Muscle of back (tissue), 11 donors: ENCODE data around the gene KSR2. TPM values are rescaled to one million over a fixed set of nuclear protein-coding genes. Genes with fewer than 3 reads are reported as not detected.

Experiments used
- DNase-seq, 3 donors: peaks; one replicate each; pipeline versions ENCODE4 v3.0.0 to v3.0.0-alpha.2; 2013
- polyA plus RNA-seq, 10 donors: library from polyadenylated mRNA; unstranded; fragments of 120-200 nt; gene quantifications; one replicate each; pipeline ENCODE4 v1.2.1, GENCODE V29; 2013; ENCODE audit not compliant: insufficient read length in 10 of 10

Gene KSR2
- polyA plus RNA-seq, 10 donors, result 0.01 to 0.04 (median 0.01) TPM; not detected in 5

- DNase-seq, result no peak
Measured at GRCh38 chr12:117499759-117500485, 468.9 kb downstream of the KSR2 start.

GRCh38 chr12:117498880-117499279 lies 469.9 kb downstream of the KSR2 start:
- DNase-seq, result no peak

GRCh38 chr12:117498256-117498655 lies 470.5 kb downstream of the KSR2 start:
- no peak for DNase-seq

GRCh38 chr12:117497407-117497806 lies 471.4 kb downstream of the KSR2 start:
- no peak for DNase-seq

- DNase-seq, result no peak
Measured at GRCh38 chr12:117494833-117495655, 473.7 kb downstream of the KSR2 start.

GRCh38 chr12:117491711-117492110 lies 477.1 kb downstream of the KSR2 start:
- no peak for DNase-seq

GRCh38 chr12:117490130-117490529 lies 478.7 kb downstream of the KSR2 start:
- no peak for DNase-seq

- no peak for DNase-seq
Measured at GRCh38 chr12:117489671-117490070, 479.1 kb downstream of the KSR2 start.

- peak in 1 of 3 donors; percentile 7 for DNase-seq
Measured at GRCh38 chr12:117486840-117487659, 481.7 kb downstream of the KSR2 start.

- DNase-seq, result no peak
Measured at GRCh38 chr12:117485984-117486839, 482.6 kb downstream of the KSR2 start.

GRCh38 chr12:117484901-117485300 lies 483.9 kb downstream of the KSR2 start:
- DNase-seq, result no peak

- no peak for DNase-seq
Measured at GRCh38 chr12:117483501-117483900, 485.3 kb downstream of the KSR2 start.

GRCh38 chr12:117481470-117481869 lies 487.3 kb downstream of the KSR2 start:
- no peak for DNase-seq

- no peak for DNase-seq
Measured at GRCh38 chr12:117476341-117476740, 492.4 kb downstream of the KSR2 start.

- DNase-seq, result no peak
Measured at GRCh38 chr12:117473856-117474255, 494.9 kb downstream of the KSR2 start.

GRCh38 chr12:117472983-117473382 lies 495.8 kb downstream of the KSR2 start:
- DNase-seq, result no peak

- DNase-seq, result no peak
Measured at GRCh38 chr12:117470804-117471203, 498.0 kb downstream of the KSR2 start.

- no peak for DNase-seq
Measured at GRCh38 chr12:117469883-117470483, 498.8 kb downstream of the KSR2 start.

- DNase-seq, result no peak
Measured at GRCh38 chr12:117468016-117468415, 500.8 kb downstream of the KSR2 start.

- no peak for DNase-seq
Measured at GRCh38 chr12:117467588-117467987, 501.2 kb downstream of the KSR2 start.
